Measurements from ENCODE around the gene ZSCAN21. TPM values are rescaled to one million over a fixed set of nuclear protein-coding genes. Genes with fewer than 3 reads are reported as not detected.
A peak's percentile ranks its signal among the peaks of the same experiment; 100 is the strongest.

The ZSCAN21 gene
- total RNA-seq, 1 donor from 2014 or later, result 11.6 TPM

DNA sequence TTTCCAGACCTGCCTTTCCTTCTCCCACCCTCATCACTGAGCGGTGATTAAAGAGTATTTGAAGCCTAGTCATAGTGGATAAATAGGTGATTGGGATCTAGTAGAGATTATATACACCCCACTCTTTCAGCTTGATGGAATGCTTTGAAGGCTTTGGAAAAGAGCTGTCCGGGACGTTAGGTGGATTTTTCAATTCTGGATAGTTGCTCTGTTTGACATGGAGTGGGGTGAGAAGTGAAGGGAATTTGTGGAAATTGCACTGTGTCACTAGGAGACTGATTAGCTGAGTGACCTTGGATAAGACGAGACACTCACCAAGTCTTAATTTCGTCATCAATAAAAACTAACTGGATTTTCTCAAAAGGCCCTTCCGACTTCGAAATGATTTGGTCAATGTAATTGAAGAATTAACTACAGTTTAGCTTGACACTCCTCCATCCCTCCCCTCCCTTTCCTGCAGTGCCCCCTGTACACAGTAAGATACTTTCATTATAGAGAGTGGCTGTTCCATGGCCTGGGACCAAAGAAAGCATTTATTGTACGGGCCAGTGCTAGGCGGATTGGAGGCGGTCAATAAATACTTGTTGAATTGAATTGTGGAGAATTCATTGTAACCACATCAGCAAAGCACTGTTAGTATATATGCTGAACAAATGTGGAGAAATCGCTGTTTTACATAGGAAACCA lies 33.2 kb upstream of the ZSCAN21 start:
- Histone ChIP-seq H3K36me3 (ENCODE audit: control insufficient read depth, insufficient read depth, low read length) (no peaks in the 10 kb centered on the region), H3K4me3 (ENCODE audit: low read depth, low read length) (peak overlapping the region; percentile 92), H3K27me3 (ENCODE audit: control insufficient read depth, insufficient read depth, low read length) (no peaks in the 10 kb centered on the region)
- peak; percentile 13 for DNase-seq (ENCODE audit: low read depth)
- no peak for FAIRE-seq
- TF ChIP-seq, protein P1, sequence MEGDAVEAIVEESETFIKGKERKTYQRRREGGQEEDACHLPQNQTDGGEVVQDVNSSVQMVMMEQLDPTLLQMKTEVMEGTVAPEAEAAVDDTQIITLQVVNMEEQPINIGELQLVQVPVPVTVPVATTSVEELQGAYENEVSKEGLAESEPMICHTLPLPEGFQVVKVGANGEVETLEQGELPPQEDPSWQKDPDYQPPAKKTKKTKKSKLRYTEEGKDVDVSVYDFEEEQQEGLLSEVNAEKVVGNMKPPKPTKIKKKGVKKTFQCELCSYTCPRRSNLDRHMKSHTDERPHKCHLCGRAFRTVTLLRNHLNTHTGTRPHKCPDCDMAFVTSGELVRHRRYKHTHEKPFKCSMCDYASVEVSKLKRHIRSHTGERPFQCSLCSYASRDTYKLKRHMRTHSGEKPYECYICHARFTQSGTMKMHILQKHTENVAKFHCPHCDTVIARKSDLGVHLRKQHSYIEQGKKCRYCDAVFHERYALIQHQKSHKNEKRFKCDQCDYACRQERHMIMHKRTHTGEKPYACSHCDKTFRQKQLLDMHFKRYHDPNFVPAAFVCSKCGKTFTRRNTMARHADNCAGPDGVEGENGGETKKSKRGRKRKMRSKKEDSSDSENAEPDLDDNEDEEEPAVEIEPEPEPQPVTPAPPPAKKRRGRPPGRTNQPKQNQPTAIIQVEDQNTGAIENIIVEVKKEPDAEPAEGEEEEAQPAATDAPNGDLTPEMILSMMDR (IDR thresholded peaks at IDR 0.05; ENCODE audit: insufficient read depth, low read length, severe bottlenecking), result no peak

DNA sequence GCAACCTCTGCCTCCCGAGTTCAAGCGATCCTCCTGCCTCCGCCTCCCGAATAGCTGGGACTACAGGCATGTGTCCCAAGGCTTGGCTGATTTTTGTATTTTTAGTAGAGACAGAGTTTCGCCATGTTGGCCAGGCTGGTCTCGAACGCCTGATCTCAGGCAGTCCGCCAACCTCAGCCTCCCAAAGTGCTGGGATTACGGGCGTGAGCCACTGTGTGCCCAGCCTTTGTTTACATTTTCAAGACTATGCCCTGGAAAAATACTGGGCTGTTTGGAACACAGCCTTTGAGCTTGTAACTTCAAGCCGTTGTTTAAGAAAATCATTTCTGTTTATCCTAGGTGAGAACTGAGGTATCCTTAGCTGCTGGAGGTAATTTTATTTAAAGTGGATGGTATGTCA lies 32.3 kb upstream of the ZSCAN21 start:
- Histone ChIP-seq H3K27me3 (ENCODE audit: control insufficient read depth, insufficient read depth, low read length) (no peaks in the 10 kb centered on the region), H3K36me3 (ENCODE audit: control insufficient read depth, insufficient read depth, low read length) (no peaks in the 10 kb centered on the region), H3K4me3 (ENCODE audit: low read depth, low read length) (no peak overlapping the region)
- FAIRE-seq (no peak), DNase-seq (ENCODE audit: low read depth) (no peak)
- TF ChIP-seq, protein P1 (IDR thresholded peaks at IDR 0.05; ENCODE audit: insufficient read depth, low read length, severe bottlenecking), result no peak

DNA sequence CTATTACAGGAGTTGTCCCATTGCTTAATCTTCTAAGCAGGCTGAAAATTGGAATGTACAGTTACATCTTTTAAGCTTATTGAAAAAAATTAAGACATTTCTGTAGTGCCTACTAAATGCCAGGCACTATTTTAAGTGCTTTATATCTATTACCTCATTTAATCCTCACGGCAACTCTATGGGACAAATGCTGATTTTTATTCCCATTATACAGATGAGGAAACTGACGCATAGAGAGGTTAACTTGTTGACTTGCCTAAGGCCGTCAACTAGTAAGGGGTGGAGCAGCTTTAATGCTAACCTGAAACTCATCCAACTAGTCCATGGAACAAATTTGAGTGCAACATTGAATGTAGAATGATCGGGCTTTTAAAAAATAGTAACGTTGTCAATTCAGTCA lies 31.7 kb upstream of the ZSCAN21 start:
- no peaks in the 10 kb centered on the region for H3K27me3 ChIP-seq (ENCODE audit: control insufficient read depth, insufficient read depth, low read length)
- TF ChIP-seq, protein P1 (IDR thresholded peaks at IDR 0.05; ENCODE audit: insufficient read depth, low read length, severe bottlenecking), result no peak
- DNase-seq (ENCODE audit: low read depth) (no peak), FAIRE-seq (no peak)
- H3K4me3 ChIP-seq (ENCODE audit: low read depth, low read length), result no peak overlapping the region
- peaks cover 1% of the 10 kb centered on the region for H3K36me3 ChIP-seq (ENCODE audit: control insufficient read depth, insufficient read depth, low read length)

DNA sequence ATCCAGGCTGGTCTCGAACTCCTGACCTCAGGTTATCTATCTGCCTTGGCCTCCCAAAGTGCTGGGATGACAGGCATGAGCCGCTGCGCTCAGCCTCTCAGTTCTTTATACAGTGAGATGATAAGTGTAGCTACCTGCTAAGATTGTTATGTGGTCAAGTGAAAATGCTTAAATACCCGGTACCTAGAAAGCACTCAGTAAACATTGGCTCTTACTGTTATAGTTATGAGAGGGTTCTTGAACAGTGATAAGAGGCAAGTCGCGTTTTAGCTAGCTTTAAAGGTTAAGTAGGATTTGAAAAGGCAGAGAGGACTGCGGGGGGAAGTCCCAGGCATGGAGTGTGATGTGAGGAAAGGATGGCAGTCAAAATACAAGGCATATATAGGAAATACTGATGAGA lies 29.7 kb upstream of the ZSCAN21 start:
- DNase-seq (ENCODE audit: low read depth) (no peak), FAIRE-seq (no peak)
- Histone ChIP-seq H3K27me3 (ENCODE audit: control insufficient read depth, insufficient read depth, low read length) (no peaks in the 10 kb centered on the region), H3K4me3 (ENCODE audit: low read depth, low read length) (no peak overlapping the region), H3K36me3 (ENCODE audit: control insufficient read depth, insufficient read depth, low read length) (peaks cover 13% of the 10 kb centered on the region)
- TF ChIP-seq, protein P1 (IDR thresholded peaks at IDR 0.05; ENCODE audit: insufficient read depth, low read length, severe bottlenecking), result no peak

DNA sequence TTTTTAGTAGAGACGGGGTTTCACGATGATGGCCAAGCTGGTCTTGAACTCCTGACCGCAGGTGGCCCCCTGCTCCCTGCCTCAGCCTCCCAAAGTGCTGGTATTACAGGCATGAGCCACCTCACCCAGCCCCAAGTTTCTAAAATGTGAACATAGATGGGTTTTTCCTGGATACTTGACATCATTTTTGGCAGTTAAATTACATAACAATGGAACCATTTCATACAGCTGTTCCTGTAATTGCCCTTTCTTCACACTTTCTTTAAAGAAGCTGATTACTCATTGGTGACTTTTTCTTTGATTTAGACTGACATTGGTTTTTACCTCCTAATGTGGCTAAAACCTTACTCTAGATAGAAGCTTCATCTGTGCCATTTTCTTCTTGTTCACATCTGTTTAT lies 28.3 kb upstream of the ZSCAN21 start:
- DNase-seq (ENCODE audit: low read depth) (no peak), FAIRE-seq (no peak)
- Histone ChIP-seq H3K4me3 (ENCODE audit: low read depth, low read length) (no peak overlapping the region), H3K36me3 (ENCODE audit: control insufficient read depth, insufficient read depth, low read length) (peaks cover 14% of the 10 kb centered on the region), H3K27me3 (ENCODE audit: control insufficient read depth, insufficient read depth, low read length) (no peaks in the 10 kb centered on the region)
- TF ChIP-seq, protein P1 (IDR thresholded peaks at IDR 0.05; ENCODE audit: insufficient read depth, low read length, severe bottlenecking), result no peak

DNA sequence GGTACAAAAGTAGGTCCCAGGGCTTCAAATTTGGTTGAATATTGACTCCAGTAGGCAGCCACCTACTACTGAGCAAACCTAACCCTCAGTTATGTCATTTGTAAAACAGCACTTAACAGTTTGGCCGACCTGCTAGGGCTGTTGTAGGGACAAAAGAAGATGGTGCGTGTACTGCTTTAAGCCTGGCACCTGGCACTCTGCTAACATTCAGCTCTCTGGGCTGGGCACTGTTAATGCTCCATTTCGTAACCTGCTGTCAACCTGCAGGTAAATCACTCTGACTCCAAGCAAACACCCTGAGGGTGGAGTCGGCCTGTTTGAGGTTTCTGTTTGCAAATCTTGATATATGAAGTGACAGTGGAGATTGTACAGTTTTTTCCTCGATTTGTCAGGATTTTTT lies 27.0 kb upstream of the ZSCAN21 start:
- no peaks in the 10 kb centered on the region for H3K27me3 ChIP-seq (ENCODE audit: control insufficient read depth, insufficient read depth, low read length)
- H3K4me3 ChIP-seq (ENCODE audit: low read depth, low read length), result no peak overlapping the region
- DNase-seq (ENCODE audit: low read depth) (peak; percentile 57), FAIRE-seq (no peak)
- TF ChIP-seq, protein P1 (IDR thresholded peaks at IDR 0.05; ENCODE audit: insufficient read depth, low read length, severe bottlenecking), result no peak
- peaks cover 15% of the 10 kb centered on the region for H3K36me3 ChIP-seq (ENCODE audit: control insufficient read depth, insufficient read depth, low read length)

All from bronchial epithelial cell (primary cell).